Ovary (tissue), 3 donors: ENCODE measurements around the gene XPC.

Source experiments
- CTCF ChIP-seq, 3 donors: fragments of 450-650 bp in 2 of 3; fragments of 200-600 bp in 1 of 3; IDR thresholded peaks; one replicate each; pipeline versions ENCODE4 v1.5.1 to v1.8.0; 2016 to 2022; ENCODE audit warnings: antibody characterized with exemption in 3 of 3, mild to moderate bottlenecking in 1 of 3
- EP300 ChIP-seq: sonication (generic); formaldehyde crosslinking; IDR thresholded peaks from one replicate; pipeline ENCODE4 v1.6.1; 2017; ENCODE audit warnings: antibody characterized with exemption
- POLR2A ChIP-seq: fragments of 450-650 bp; IDR thresholded peaks from one replicate; pipeline ENCODE4 v1.6.1; 2017; ENCODE audit warnings: antibody characterized with exemption, mild to moderate bottlenecking, moderate library complexity
- donor health status: DM: no; HTN: no; CAD: no.

- no peak for TF ChIP-seq CTCF (IDR thresholded peaks at IDR 0.05)
- peak; percentile 79 for TF ChIP-seq POLR2A
- TF ChIP-seq EP300: no peak
These were observed 53.7 kb downstream of the XPC start, which contains the start of the genes CHCHD4 and TMEM43 for GRCh38 chr3:14124615-14125192.
